ENCODE results near the gene ANKRD30B. TPM values are rescaled to one million over a fixed set of nuclear protein-coding genes. Genes with fewer than 3 reads are reported as not detected.

Gene ANKRD30B, protein sequence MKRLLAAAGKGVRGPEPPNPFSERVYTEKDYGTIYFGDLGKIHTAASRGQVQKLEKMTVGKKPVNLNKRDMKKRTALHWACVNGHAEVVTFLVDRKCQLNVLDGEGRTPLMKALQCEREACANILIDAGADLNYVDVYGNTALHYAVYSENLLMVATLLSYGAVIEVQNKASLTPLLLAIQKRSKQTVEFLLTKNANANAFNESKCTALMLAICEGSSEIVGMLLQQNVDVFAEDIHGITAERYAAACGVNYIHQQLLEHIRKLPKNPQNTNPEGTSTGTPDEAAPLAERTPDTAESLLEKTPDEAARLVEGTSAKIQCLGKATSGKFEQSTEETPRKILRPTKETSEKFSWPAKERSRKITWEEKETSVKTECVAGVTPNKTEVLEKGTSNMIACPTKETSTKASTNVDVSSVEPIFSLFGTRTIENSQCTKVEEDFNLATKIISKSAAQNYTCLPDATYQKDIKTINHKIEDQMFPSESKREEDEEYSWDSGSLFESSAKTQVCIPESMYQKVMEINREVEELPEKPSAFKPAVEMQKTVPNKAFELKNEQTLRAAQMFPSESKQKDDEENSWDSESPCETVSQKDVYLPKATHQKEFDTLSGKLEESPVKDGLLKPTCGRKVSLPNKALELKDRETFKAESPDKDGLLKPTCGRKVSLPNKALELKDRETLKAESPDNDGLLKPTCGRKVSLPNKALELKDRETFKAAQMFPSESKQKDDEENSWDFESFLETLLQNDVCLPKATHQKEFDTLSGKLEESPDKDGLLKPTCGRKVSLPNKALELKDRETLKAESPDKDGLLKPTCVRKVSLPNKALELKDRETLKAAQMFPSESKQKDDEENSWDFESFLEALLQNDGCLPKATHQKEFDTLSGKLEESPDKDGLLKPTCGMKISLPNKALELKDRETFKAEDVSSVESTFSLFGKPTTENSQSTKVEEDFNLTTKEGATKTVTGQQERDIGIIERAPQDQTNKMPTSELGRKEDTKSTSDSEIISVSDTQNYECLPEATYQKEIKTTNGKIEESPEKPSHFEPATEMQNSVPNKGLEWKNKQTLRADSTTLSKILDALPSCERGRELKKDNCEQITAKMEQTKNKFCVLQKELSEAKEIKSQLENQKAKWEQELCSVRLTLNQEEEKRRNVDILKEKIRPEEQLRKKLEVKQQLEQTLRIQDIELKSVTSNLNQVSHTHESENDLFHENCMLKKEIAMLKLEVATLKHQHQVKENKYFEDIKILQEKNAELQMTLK (N-terminal part only)
- total RNA-seq (2021; fragmentation: NEBNext Ultra II Directional; extraction: Animal tissue kit (Norgen Biotek cat#: 25700)) (0.11 TPM in 1 of 2 replicates, not detected in the other), polyA plus RNA-seq (2011; rRNA removed) (not detected in 2 replicates), polyA minus RNA-seq (2011; rRNA and poly(A)+ RNA removed) (not detected in 2 replicates)
- not detected for polyA plus RNA-seq (2011; cell fraction: cytosol; rRNA removed)
- polyA plus RNA-seq (2011; cell fraction: nucleus; rRNA removed) = not detected
- polyA plus RNA-seq (2012, experiment 1 of 2) = not detected in 4 replicates
- not detected for polyA plus RNA-seq (2012, experiment 2 of 2)
- polyA plus RNA-seq (2013, experiment 1 of 2) = 0.06 TPM
- 0.02 TPM for polyA plus RNA-seq (2013, experiment 2 of 2)
- polyA minus RNA-seq (2011; cell fraction: cytosol; rRNA and poly(A)+ RNA removed) = not detected
- polyA minus RNA-seq (2011; cell fraction: nucleus; rRNA and poly(A)+ RNA removed) = not detected
- long read RNA-seq, experiment 1 = 0 reads
- long read RNA-seq, experiment 2 = 0 reads

DNA sequence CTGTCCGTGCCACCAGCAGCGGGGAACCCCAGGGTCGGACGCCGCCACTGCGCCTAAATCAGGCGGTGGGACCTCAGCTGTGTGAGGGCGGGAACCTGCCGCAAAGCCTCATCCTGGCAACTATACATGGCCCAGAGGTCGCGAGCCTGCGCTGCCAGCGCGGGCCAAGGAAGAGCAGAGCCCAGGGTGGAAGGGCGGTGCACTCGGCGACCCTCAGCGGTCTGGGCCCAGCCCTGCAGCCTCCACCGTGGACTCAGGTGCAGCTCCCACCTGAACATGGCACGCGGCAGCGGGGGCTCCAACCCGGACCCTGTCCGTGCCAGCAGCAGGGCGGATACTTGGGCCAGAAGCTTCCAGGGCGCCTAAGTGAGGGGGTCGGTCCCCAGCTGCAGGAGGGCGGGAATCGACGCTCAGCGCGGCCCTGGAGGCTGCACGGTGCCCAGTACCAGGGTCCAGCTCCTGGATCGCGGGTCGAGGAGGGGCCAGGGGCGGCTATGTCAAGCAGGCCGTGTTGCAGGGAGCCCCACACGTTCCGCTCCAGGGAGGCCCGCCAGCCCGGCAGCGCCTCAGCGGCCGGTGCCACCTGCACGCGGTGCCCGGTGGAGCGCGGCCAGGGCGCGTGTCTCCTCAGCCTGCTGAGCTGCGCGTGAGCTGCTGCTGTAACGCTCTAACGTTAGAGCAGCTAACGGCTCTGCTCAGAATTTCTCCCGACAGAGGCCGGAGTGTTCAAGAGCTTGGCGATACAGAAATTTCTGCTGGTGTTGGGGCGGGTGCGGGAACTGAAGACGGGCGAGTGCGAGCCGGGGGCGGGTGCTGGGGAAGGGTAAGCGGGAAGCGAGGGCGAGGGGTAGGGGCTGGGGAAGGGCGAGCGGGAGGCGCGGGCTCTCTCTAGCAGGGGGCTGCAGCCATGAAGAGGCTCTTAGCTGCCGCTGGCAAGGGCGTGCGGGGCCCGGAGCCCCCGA is at the start of gene ANKRD30B:
Gene ANKRD30B, plus strand, starts transcription at position 660 of the 962 bp plus-strand sequence. Its CDS starts 248 bp downstream, at position 908.
- Histone ChIP-seq H2AK5ac (ENCODE audit: low read depth, low read length) (no peak within 1 kb of the TSS), H3K27me3 (replicated peaks in 1 of 4; ENCODE audit: control insufficient read depth in 3 of 4, extremely low read depth in 1 of 4, insufficient read depth in 3 of 4, low read length in 3 of 4) (no peaks in the 10 kb centered on the region), H3K4me2 (ENCODE audit: insufficient read depth in 1 of 2, low read depth in 2 of 2, low read length in 2 of 2) (no peak within 1 kb of the TSS), H4K91ac (replicated peaks; ENCODE audit: insufficient read length, low read length) (no peak within 1 kb of the TSS), H2AFZ (ENCODE audit: low read length) (no peak within 1 kb of the TSS), H3K27ac (ENCODE audit: low read depth, low read length) (no peak within 1 kb of the TSS), H3K23ac (ENCODE audit: insufficient read length) (no peak within 1 kb of the TSS), H3K79me1 (ENCODE audit: low read depth, low read length) (no peaks in the 10 kb centered on the region), H3K23me2 (ENCODE audit: low read depth, low read length) (no peaks in the 10 kb centered on the region), H4K5ac (ENCODE audit: insufficient read length, low read depth, low read length) (no peak within 1 kb of the TSS), H3K36me3 (ENCODE audit: control insufficient read depth in 2 of 4, insufficient read depth in 4 of 4, low read length in 3 of 4) (no peaks in the 10 kb centered on the region), H2BK20ac (ENCODE audit: low read length) (no peak within 1 kb of the TSS), H2BK5ac (ENCODE audit: low read depth, low read length) (no peak within 1 kb of the TSS), H3K14ac (ENCODE audit: insufficient read length) (no peak within 1 kb of the TSS), H3K4me1 (replicated peaks in 1 of 4; ENCODE audit: control insufficient read depth in 3 of 4, insufficient read depth in 4 of 4, low read length in 3 of 4) (no peaks in the 10 kb centered on the region), H2BK120ac (replicated peaks; ENCODE audit: low read depth, low read length) (no peak within 1 kb of the TSS), H3K4me3 (ENCODE audit: extremely low read depth in 1 of 4, insufficient read depth in 2 of 4, low read depth in 3 of 4, low read length in 4 of 4) (no peak within 1 kb of the TSS), H4K8ac (ENCODE audit: extremely low read depth, insufficient read depth, low read length) (no peak within 1 kb of the TSS), H3K9me3 (ENCODE audit: insufficient read depth in 2 of 2, low read depth in 1 of 2, low read length in 1 of 2) (peaks cover 12 to 51% of the 10 kb centered on the region in 2 experiments; a peak in 3 of 4 replicates), H3K79me2 (ENCODE audit: control insufficient read depth in 1 of 2, insufficient read depth in 2 of 2, low read length in 2 of 2) (no peaks in the 10 kb centered on the region), H2BK15ac (ENCODE audit: low read length) (no peak within 1 kb of the TSS), H4K20me1 (replicated peaks in 1 of 2; ENCODE audit: control insufficient read depth in 1 of 2, insufficient read depth in 2 of 2, low read length in 2 of 2) (no peaks in the 10 kb centered on the region), H3K56ac (replicated peaks; ENCODE audit: insufficient read length, low read depth, low read length) (no peak within 1 kb of the TSS), H3K4ac (replicated peaks; ENCODE audit: insufficient read length, low read depth, low read length) (no peak within 1 kb of the TSS), H3K18ac (ENCODE audit: extremely low read depth, low read length) (no peak within 1 kb of the TSS), H3K9ac (replicated peaks in 1 of 4; ENCODE audit: extremely low read depth in 1 of 4, low read depth in 3 of 4, low read length in 3 of 4) (no peak within 1 kb of the TSS), H2BK12ac (ENCODE audit: low read depth, low read length) (no peak within 1 kb of the TSS)
- POLR2A ChIA-PET (ENCODE audit: partially characterized antibody) = no interaction called here
- no peak for DNase-seq (ENCODE audit: low read depth in 1 of 2, low spot score in 2 of 2)
- CTCF ChIA-PET (ENCODE audit: partially characterized antibody) = no interaction called here
- 94% methylated on average over 46 of the region's 79 CpGs; no CpG with 5 or more reads in 1 of the 2 experiments for WGBS, 2 experiments (ENCODE audit: extremely low coverage in 1 of 2, insufficient coverage in 1 of 2, insufficient read length in 1 of 2, insufficient replicate concordance in 2 of 2, low coverage in 1 of 2, low lambda C conversion rate in 2 of 2, missing lambda C conversion rate in 1 of 2)
- no peak for TF ChIP-seq BRCA1 (IDR thresholded peaks at IDR 0.05; ENCODE audit: low read depth, low read length)
- no peak for FAIRE-seq
